HG02571 (cell line): ENCODE measurements around the gene MT2A.
"Not testable (repeated sequence)": the region's sequence is repeated elsewhere in the genome, so short reads cannot be mapped to it uniquely, and the experiment has no call there.

Source experiments
- ATAC-seq: cut with Tn5 transposase; IDR thresholded peaks from one replicate; pipeline ENCODE4 v1.9.1; 2021; ENCODE audit warnings: mild to moderate bottlenecking, moderate library complexity; ENCODE audit not compliant: unreplicated experiment

MT2A gene

DNA sequence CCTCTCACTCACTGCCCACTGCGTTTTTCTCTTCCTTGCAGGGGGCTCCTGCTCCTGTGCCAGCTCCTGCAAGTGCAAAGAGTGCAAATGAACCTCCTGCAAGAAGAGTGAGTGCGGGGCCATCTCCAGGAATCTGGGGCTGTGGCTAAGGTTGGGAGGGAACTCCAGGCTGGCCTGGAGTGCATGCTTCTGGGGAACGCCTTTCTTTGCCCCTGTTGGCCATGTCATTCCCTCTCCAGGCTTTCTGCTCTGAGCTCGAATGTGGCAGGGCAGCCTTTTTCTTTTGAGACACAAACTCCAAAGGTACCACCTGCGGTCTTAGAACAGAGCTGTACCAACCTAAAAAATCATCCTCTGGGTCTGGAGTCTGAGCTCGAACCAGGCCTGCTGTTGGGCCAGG, 9.8 kb downstream of the MT2A start:
- ATAC-seq: no peak

DNA sequence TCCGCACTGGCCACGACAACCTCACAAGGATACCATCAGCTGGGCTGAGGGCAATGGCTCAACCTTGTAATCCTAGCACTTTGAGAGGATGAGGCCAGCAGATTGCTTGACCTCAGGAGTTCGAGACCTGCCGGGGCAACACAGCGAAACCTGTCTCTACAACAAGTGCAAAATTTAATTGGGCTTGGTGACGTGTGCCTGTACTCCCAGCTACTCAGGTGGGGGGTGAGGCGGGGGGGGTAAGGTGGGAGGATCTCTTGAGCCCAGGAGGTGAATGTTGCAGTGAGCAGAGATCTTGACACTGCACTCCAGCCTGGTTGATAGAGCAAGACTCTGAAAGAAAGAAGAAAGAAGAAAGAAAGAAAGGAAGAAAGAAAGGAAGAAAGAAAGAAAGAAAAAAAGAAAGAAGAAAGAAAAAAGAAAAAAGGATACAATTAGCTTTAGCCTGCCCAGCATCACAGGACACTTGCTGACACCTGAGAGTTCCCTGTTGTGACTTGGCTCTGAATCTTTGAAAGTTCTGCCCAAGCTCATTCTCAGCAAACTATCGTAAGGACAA, 12.0 kb downstream of the MT2A start:
- no peak for ATAC-seq

DNA sequence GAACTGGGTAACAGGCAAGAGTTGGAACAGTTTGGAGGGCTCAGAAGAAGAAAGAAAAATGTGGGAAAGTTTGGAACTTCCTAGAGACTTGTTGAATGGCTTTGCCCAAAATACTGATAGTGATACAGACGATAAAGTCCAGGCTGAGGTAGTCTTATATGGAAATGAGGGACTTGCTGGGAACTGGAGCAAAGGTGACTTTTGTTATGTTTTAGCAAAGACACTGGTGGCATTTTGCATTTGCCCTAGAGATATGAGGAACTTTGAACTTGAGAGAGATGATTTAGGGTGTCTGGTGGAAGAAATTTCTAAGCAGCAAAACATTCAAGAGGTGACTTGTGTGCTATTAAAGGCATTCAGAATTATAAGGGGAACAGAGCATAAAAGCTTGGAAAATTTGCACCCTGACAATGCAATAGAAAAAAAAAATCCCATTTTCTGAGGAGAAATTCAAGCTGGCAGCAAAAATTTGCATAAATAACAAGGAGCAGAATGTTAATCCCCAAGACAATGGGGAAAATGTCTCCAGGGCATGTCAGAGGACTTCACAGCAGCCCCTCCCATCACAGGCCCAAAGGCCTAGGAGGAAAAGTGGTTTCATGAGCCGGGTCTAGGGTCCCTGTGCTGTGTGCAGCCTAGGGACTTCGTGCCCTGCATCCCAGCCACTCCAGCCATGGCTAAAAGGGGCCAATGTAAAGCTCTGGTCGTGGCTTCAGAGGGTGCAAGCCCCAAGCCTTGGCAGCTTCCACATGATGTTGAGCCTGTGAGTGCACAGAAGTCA, 13.5 kb downstream of the MT2A start:
- ATAC-seq: not testable (repeated sequence)

DNA sequence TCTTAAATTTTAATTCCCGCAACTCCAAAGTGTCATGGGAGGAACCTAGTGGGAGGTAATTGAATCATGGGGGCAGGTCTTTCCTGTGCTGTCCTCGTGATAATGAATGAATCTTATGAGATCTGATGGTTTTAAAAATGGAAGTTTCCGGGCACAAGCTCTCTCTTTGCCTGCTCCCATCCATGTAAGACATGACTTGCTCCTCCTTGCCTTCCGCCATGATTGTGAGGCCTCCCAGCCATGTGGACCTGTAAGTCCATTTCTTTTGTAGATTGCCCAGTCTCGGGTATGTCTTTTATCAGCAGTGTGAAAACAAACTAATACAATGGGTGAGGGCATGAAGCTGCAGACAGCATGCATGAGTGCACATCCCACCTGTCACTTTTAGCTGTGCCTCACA, 14.8 kb downstream of the MT2A start:
- not testable (repeated sequence) for ATAC-seq

DNA sequence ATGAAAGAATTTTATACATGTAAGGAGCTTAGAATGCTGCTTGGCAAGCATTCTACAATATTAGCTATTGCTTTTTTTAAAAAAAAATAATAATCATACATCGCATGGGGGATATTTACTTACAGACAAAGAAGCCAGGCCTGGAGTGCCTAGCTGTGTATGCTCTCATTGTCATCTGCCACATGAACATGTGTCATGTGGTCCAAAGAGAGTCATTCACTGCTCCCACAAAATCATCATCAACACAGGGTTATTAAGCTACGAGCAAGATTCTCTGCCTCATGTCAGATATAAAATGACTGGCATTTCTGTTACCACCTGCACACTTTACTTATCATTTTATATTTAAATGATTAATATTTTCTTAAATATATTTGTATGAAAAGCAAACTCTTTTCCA, 15.3 kb downstream of the MT2A start:
- ATAC-seq: no peak

DNA sequence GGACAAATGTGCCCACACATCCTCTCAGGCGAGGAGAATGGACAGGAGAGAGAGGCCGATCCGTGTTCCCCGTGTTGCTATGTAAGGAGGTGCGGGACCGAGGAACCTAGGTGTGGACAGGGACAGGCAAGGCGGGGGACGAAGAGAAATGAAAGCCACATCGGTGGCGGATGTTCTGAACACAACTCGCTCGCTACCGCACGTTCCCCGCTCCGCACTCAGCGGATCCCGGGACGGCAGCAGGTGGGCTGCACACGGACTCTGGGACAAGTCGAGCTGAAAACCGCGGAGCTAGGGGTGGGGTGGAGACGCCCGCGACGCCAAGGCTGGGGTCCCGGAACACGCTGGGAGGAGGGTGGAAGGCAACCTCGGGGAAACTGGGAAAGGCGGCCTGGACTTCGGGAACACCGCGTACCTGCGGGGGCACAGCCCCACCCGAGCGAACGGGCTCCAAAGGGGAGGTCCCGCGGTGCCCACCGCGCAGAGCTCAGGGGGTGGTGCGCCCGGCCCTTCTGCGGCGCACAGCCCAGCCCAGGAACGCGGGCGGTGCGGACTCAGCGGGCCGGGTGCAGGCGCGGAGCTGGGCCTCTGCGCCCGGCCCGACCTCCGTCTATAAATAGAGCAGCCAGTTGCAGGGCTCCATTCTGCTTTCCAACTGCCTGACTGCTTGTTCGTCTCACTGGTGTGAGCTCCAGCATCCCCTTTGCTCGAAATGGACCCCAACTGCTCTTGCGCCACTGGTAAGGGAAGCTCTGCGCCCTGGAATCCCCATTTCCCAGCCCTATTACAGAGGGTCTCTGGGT, 17.0 kb downstream of the MT2A start, which contains the start of gene MT1E:
Gene MT1E, plus strand, starts transcription at position 642 of the 803 bp plus-strand sequence. Its CDS starts 71 bp downstream, at position 713.
- ATAC-seq: no peak

DNA sequence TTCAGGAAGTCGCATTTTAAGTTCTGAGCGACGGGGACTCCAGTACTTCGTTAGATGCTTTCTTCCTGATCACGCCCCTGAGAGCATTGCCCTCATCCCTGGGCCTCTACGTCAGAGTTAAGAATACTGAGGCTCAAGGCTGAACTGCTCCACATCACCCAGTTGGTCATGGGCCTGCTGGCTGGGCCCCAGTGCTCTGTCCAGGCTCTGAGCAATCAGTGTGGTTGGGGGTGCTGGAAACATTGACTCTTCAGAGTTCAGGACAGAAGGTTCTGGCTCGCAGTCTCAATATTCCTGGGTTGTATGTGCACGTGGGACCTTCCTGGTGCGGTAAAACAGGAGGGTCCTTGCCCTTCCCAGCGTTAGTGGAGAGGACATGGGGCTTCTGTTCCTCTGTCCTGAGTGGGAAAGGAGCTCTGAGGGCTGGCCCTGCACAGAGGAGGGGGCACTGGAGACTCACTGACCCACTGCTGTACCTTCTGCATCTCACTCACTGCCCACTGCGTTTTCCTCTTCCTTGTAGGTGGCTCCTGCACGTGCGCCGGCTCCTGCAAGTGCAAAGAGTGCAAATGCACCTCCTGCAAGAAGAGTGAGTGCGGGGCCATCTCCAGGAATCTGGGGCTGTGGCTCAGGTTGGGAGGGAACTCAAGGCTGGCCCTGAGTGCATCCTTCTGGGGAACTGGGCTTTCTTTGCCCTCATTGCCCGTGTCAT, 17.7 kb downstream of the MT2A start:
- no peak for ATAC-seq

DNA sequence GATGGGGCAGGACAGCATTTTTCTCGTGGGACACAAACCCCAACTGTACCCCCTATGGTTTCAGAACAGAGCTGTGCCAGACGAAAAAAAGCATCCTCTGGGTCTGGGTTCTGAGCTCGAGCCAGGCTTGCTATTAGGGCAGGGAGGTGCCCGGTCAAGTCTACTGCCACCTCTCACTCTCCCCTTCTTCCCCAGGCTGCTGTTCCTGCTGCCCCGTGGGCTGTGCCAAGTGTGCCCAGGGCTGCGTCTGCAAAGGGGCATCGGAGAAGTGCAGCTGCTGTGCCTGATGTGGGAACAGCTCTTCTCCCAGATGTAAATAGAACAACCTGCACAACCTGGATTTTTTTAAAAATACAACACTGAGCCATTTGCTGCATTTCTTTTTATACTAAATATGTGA, 18.3 kb downstream of the MT2A start:
- no peak for ATAC-seq

DNA sequence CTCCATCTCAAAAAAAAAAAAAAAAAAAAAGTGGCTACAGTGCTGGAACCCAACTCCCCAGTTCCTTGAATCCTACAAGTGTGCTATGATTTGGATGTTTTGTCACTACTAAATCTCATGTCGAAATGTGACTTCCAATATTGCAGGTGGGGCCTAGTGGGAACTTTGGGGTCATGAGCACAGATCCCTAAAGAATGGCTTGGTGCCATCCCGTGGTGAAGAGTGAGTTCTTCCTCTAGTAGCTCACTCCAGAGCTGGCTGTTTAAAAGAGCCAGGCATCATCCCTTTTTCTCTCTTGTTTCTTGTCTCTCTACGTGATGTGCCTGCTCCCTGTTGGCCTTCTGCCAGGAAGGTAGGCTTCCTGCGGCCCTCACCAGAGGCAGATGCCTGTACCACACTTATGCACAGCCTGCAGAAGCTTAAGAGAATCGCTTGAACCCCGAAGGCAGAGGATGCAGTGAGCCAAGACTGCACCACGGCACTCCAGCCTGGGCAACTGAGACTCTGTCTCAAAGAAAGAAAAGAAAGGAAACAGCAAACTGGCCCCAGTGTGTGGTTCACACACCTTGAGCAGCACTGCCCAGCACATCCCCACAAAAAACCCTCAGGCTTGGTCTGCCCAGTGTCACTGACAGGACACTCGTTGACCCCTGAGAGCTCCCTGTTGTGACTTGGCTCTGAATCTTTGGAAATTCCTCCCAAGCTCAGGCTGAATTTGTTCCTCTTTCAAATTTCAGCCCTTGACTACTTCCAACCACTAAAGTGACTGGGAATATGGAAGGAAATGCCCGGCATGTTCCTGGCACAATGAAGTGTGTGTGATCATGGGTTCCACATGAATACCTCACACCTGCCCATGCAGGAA, 20.3 kb downstream of the MT2A start:
- no peak for ATAC-seq

DNA sequence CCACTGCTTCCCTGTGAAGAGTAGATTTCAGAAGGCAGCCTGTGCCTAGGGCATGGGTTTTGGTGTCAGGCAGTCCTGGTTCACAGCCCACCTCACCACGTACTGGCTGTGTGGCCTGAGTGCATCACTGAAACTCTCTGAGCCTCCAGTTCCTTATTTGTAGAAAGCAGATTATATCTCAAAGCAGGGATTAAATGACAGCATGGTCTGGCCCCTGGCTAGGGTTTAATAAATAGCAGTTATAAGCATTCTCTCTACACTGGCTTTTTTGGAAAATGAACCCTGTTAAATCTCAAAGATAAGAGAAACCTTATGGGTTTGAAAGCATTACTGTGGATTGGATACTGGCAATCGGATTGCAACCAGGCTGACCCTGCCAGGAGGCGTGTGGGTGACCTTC, 21.1 kb downstream of the MT2A start:
- ATAC-seq: no peak

DNA sequence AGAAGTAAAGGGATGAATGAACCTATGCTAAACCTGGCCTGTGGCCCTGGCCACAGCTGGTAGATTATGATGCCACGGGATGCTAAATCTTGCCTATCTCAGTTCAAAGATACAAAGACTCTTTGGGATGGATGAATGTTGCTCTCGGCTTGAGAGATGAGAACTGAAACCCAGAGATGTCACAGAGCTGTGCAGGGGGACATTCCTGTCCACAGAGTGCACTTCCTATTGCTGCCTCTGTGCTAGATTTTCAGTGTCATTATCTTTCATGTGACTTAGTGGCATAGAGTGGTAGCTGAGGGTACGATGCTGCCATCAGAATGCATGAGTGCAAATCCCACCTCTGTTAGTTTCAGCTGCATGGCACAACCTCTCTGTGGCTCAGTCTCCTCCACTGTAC, 21.8 kb downstream of the MT2A start:
- ATAC-seq: peak; percentile 59

DNA sequence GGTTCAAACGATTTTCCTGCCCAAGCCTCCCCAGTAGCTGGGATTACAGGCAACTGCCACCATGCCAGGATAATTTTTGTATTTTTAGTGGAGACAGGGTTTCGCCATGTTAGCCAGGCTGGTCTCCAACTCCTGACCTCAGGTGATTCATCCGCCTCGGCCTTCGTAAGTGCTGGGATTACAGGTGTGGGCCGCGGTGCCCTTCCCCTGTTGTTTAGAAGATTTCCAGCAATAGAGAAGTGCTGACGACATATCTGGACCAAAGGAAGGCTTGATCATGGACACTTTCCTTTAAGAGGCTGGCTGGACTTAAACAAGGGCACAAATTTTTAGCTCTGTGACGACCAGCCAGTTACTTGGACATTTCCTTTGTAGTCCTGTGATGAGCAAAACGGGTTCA, 22.8 kb downstream of the MT2A start:
- ATAC-seq: no peak

DNA sequence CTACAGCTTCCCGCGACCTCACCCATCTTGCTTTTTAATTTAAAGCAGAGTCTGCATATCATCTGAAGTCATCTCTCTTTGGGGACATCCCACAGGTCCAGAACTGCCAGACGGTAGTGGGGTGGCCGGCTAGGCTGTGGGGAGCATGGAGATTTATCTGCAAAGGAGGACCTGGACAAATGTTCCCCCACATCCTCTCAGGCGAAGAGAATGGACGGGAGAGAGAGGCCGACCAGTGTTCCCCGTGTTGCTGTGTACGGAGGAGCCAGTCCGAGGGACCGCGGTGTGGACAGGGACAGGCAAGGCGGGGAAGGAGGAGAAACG, 23.4 kb downstream of the MT2A start:
- ATAC-seq: no peak

DNA sequence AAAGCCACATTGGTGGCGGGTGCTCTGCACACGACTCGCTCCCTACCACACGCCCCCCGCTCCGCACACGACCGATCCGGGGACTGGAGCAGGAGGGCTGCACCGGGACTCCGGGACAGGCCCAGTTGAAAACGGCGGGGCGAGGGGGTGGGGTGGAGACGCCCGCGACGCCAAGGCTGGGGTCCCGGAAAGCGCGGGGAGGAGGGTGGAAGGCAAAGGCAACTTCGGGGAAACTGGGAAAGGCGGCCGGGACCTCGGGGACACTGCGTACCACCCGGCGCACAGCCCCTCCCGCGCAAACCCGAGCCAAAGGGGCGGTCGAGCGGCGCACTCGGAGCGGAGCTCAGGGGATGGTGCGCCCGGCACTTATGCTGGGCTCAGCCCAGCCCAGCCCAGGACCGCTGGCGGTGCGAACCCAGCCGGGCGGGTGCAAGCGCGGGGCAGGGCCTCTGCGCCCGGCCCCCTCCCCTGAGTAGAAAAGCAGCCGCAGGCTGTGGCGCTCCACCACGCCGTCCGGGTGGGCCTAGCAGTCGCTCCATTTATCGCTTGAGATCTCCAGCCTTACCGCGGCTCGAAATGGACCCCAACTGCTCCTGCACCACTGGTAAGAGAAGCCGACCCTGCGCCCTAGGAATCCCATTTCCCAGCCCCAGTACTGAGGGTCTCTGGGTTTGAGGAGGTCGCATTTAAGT, 23.9 kb downstream of the MT2A start, which contains the start of gene MT1M:
Gene MT1M, plus strand, starts transcription at position 504 of the 692 bp plus-strand sequence. Its CDS starts 73 bp downstream, at position 577.
- no peak for ATAC-seq

DNA sequence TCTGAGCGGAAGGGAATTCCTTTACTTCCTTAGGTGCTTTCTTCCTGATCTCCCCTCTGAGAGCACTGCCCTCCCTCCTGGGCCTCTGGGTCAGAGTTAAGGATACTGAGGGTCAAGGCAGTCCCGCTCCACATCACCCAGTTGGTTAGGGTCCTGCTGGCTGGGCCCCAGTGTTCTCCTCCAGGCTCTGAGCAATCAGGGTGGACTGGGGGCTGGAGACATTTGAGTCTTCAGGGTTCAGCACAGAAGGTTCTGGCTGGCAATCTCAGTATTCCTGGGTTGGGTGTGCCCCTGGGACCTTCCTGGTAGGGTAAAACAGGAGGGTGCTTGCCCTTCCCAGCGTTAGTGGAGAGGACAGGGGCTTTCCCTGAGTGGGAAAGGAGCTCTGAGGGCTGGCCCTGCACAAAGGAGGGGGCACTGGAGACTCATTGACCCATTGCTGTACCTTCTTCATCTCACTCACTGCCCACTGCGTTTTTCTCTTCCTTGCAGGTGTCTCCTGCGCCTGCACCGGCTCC, 24.5 kb downstream of the MT2A start:
- ATAC-seq: no peak

DNA sequence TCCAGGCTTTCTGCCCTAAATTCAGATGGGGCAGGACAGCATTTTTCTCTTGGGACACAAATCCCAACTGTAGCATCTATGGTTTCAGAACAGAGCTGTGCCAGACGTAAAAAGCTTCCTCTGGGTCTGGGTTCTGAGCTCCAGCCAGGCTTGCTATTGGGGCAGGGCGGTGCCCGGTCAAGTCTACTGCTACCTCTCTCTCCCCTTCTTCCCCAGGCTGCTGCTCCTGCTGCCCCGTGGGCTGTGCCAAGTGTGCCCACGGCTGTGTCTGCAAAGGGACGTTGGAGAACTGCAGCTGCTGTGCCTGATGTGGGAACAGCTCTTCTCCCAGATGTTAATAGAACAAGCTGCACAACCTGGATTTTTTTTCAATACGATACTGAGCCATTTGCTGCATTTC, 25.2 kb downstream of the MT2A start:
- no peak for ATAC-seq

DNA sequence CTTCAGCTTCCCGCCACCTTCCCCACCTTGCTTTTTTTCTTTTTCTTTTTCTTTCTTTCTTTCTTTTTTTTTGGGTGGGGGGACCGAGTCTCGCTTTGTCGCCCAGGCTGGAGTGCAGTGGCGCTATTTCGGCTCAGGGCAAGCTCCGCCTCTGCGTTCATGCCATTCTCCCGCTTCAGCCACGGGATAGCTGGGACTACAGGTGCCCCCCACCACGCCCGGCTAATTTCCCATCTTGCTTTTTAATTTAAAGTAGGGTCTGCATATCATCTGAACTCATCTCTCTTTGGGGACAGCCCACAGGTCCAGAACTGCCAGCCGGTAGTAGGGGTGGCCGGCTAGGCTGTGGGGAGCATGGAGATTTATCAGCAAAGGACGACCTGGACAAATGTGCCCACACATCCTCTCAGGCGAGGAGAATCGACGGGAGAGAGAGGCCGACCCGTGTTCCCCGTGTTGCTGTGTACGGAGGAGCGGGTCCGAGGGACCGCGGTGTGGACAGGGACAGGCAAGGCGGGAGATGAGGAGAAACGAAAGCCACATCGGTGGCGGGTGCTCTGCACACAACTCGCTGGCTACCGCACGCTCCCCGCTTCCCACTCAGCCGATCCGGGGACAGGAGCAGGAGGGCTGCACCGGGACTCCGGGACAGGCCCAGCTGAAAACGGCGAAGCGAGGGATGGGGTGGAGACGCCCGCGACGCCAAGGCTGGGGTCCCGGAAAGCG, 26.5 kb downstream of the MT2A start:
- no peak for ATAC-seq

DNA sequence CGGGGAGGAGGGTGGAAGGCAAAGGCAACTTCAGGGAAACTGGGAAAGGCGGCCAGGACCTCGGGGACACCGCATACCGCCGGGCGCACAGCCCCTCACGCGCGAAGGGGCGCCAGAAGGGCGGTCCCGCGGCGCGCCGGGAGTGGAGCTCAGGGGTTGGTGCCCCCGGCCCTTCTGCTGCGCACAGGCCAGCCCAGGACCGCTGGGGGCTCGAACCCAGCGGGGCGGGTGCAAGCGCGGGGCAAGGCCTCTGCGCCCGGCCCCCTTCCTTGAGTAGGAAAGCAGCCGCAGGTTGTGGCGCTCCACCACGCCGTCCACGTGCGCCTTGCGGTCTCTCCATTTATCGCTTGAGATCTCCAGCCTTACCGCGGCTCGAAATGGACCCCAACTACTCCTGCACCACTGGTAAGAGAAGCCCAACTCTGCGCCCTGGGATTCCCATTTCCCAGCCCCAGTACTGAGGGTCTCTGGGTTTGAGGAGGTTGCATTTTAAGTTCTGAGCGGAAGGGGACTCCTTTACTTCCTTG, 27.1 kb downstream of the MT2A start:
- ATAC-seq: no peak
